Cerebellar cortex (tissue), 1 donor: ENCODE data around the gene CTBP1.

Experiments
- DNase-seq: peaks from one replicate; pipeline ENCODE4 v3.0.0-alpha.2; 2015; ENCODE audit warnings: low spot score

The CTBP1 gene

DNA sequence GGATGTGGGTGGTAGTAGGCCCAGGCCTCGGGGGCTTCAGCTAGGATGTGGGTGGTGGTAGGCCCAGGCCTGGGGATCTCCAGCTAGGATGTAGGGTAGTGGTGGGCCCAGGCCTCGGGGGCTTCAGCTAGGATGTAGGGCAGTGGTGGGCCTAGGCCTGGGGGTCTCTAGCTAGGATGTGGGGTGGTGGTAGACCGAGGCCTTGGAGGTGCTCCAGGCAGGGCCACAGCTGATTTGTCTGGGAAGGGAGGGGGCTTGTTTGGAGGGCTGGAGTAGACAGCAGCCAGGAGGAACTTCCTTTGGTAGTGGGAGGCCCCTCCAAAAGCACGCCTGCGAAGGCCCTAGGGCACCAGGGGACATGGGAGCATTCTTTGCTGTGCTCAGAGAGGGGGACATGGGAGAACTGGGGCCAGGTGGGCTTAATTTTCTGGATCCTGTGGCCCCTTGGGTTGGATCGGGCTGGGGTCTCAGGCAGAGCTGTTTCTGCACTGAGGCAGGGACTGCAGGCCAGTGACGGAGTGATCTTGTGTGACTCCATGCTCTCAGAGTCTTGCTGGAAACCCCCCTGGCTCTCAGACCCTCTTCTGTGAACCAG is 73.2 kb downstream of the CTBP1 start:
- no peak for DNase-seq

DNA sequence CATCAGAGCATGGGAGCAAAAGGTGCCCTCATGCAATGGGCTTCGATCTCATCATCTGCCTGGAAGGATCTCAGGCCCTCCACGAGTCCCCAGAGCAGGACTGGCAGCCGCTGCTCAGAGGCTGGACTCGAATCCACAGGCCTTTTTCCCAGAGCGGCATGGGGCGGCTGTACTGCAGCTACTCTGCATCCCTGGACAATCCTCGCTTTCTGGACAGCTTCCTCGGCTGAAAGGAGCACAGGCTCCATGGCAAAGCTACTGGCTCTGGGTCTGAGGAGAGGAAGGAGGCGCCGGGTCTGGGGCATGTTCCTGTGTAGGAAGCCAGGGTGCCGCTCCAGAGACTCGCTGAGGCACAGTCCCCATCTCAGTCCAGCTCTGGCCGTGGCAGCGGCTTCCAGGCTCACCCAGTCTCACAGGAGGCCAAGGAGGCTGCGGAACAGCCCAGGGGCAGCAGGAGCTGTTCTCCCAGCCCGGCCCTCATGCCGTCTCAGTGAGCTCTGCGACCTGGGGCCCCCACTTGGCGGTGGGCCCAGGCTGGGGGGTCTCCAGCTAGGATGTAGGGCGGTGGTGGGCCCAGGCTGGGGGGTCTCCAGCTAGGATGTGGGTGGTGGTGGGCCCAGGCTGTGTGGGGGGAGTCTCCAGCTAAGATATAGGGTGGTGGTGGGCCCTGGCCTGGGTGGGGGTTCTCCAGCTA is 73.8 kb downstream of the CTBP1 start:
- no peak for DNase-seq

- DNase-seq = peak; percentile 50
Measured at GRCh38 chr4:1172971-1173757, 75.8 kb downstream of the CTBP1 start.

GRCh38 chr4:1172228-1172851 is 76.6 kb downstream of the CTBP1 start, which contains the start of gene SPON2:
SPON2 (minus strand) TSS chr4:1172583.
- DNase-seq = no peak

DNA sequence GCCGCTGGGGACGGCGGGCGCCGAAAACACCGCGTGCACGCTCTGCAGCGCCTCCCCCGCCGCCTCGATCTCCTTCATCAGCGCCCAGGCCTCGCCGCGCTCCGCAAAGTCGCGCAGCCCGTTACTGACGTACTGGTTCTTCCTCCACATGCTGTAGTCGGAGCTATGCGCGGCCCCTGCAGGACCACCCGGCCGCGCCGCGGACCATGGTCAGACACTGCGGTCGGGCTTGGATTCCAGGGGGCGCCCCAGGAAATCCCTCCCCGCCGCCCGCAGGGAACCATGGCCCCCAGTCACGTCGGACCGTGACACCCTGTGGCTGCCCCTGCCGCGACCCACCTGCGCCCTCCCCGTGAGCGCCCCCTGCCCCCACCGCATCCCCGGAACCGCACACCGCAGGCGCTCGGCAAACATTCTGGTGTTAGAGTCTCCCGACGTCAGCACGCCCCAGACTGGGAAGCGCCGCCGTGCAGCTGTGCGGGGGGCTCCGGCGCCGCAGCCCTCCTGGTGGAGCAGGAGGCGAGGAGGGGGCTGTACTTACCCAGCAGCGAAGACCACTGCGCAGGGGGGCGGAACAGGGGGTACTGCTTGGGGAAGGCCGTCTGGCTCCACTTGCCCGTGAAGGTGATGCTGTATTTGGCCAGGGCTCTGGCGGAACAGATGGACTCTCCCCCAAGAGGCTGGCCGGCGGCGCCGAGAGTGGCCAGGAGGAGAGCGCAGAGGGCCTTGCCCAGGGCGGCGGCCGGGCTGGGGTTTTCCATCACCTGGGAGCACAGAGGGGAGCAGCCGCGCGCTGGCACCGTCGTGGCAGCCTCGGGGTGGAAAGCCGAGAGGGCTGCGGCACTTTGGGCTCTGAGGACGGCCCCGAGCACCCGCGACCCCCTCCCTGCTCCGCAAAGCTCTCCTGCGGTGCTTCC is 77.4 kb downstream of the CTBP1 start:
- DNase-seq = peak; percentile 65

- no peak for DNase-seq
Measured at GRCh38 chr4:1170976-1171310, 78.0 kb downstream of the CTBP1 start.

GRCh38 chr4:1170156-1170975 is 78.6 kb downstream of the CTBP1 start:
- DNase-seq = no peak

DNA sequence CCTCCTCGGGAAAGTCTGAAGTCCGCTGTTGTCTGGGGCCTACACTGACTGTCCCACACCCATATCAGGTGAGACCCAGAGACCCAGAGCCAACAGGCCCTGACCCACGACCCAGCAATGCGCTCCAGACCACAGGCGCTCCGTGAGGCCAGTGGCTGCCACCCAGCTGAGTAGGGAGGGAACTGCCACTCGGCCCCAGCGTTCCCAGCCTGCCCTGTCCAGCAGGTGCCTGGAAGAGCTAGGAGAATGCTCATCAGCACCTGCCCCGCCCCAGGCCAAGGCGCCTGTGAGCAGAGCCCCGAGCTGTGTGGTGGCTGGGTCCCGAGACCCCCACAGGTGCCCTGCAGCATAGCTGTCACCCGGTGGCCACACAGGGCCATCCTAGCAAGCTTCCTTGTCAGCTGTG is 79.2 kb downstream of the CTBP1 start:
- DNase-seq = no peak

DNA sequence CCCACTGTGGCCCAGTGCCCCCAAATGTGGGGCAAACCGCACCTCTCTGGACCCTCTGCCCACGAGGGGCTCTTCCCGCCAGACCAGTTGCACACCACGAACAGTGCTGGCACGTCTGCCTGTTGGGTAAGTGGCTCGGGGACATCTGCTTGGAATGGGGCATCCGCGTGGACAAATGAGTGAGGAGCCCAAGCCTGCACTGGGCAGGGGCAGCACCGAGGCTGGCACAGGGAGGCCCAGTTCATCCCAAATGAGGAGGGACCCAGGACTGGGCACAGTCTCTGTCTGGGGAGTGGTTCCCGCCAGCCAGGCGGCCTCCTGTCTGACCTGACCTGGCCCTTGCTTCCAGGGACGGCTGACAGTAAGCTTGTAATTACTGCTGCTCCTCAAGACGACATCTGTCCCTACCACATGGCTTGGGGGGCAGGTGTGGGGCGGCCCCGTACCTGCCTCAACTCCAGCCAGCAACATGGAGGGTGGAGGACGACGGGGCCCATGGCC is 79.7 kb downstream of the CTBP1 start:
- DNase-seq = no peak

DNA sequence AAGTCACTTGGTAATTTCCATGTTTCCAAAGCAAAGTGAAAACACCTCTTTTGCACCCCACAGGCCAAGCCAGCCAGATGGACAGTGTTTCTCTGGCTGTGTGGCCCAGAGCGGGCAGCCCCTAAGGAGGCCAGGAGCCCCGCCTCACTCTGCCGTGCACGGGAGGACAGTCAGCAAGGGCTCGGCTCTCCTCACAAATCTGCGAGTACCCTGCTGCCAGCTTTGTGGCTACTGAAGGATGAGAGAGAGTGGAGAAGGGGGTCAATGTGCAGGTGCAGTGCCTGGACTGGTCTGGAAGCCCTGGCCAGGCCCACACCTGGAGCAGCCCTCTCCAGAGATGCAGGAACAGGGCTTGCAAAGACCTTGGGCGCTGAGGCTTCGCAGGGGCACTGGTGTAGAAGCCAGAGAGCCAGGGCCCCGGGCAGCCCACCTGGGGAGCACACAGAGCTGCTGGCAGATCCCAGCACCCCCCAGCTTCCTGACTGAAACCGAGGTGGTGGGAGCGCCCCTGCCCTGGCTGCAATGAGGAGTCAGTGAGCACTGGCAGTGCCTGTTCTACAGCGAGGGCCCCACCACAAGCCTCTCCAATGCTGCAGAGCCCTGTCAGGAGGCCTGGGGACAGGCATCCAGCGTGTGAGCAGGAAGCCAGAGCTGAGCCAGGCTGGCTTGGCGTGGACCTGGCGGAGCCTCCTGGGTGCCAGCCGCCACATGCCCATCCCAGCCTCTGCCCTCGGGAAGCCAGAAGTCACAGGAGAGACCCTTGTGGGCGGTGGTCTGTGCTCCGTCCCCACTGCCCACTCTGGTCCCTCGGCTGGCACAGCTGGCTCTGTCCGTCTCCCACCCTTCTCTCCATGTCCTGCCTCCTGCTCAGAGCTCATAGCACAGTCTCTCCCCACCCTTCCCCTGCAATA is 80.5 kb downstream of the CTBP1 start:
- DNase-seq = peak; percentile 38

GRCh38 chr4:1167244-1167949 is 81.5 kb downstream of the CTBP1 start:
- peak; percentile 86 for DNase-seq

DNA sequence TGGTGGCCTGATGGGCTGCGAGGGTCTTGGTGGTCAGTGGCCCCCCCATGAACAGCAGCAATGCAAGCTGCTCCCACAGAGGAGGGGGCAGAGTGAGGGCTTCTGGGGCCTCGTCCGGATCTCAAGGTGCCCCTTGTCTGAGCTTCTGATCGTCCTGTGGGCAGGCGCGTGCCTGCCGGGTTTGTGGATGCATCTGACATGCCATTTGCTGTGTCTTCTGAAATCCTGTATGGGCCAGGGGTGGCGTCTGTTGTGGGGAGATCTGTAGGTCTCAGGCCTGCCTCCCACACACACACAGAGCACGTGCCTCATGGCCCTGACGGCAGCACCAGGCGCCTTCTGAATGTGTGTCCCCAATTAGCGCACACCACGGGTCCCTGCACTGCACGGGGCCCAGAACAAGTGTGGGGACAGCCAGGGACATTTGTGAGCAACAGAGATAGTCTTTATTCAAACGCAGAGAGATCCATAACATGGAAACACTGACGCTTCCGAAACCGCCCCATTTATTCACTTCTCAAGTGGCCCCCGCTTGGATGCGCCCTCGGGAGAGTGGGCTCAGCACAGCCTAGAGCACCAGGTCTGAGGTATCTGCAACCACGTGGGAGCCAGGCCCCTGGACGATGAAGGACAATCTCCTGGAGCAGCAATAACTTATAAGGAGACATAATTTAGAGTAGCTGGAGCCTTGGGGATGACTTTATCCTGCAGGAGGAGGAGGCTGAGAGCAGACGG is 82.3 kb downstream of the CTBP1 start:
- DNase-seq = no peak

DNA sequence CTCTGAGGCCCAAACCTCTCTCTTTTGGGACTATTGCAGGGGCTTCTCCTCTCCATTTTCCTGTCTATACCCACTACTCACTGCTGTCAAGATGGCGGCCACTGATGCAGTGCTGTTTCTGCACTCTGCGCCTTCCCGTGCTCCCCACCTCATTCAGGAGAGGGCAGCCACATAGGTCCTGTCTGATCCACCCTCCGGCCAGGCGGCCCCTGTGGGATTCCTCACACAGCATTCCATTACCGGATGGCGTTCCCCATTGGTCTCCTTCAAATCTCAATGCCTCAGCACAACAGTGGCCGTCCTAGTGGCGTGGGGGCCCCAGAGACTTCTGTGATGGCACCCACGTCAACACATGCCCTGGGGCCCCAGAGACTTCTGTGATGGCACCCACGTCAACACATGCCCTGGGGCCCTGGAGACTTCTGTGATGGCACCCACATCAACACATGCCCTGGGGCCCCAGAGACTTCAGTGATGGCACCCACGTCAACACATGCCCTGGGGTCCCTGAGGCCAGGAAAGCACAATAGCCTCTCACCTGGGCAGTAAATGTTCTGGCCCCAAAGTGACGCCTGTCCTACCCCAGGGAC is 83.9 kb downstream of the CTBP1 start:
- DNase-seq = no peak

GRCh38 chr4:1164444-1164843 is 84.5 kb downstream of the CTBP1 start:
- no peak for DNase-seq

GRCh38 chr4:1164040-1164439 is 84.9 kb downstream of the CTBP1 start:
- no peak for DNase-seq
